ENCODE results near the gene FGFR3.

Gene FGFR3

GRCh38 chr4:1770791-1771231 lies 22.3 kb upstream of the FGFR3 start:
- no peak for DNase-seq

DNA sequence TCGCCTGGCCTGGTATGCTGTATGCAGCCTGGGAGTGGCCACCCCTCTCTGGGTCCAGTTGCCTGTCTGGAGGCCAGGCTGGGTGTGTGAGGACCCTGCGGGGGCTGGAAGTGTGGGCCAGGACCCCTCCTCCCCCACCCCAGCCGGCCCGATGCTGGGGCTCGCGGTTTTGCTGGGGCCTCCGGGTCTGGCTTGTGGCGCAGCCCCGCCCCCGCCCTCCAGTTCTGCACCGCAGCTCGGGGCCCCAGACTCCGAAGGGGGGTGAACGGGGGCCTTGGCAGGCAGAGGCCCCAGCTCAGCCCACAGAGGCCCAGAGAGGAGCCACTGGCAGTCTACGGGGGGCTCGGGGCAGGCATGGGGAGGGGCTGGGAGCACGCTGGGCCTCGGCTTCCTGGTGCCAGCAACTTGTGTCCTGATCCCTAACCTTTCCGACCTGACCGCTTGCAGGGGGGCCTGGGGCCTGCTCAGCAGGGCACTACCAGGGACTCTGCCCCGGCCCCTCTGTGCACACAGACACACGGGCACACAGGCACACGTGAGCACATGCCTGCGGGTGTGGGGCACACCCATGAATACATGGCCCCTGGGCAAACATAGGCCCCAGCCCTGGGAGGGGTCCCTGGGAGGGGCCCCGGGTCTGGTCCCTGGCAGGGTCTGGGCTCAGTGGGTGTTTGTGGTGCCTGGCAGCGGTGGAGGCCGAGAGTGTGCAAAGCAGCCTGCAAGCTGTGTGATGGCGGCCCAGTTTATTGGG lies 21.4 kb upstream of the FGFR3 start:
- no peak for DNase-seq

DNA sequence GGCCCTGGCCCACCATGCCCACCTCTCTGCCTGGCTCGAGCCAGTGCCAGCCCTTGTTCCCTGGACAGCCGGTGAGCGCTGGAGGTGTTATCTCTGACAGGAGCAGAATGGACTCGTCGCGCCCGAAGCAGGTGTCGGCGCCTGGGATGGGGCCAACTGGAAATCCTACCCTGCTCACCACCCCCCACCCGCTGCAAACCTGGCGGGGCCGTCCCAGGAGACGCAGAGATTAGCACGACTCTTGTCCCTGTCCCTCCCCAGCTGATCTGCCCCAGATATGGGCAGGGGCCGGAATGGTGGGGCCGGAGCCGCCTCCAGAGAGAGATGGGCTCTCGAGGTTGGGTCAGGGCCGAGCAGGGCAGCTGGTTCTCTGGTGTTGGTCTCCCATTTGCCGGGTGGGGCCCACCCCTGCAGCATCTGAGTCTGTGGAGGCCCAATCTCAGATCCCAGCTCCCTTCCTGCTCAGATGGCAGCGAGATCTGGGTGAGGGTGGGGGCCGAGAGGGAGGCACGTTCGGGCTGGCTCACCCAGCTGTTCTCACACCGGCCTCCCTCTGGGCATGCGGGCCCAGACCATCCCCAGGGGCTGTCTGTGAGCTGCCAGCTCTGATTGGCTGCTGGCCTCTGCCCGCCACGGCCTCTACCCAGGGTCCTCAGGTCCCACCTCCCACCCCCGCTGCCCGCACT lies 20.1 kb upstream of the FGFR3 start:
- DNase-seq, result no peak

GRCh38 chr4:1773754-1774153 lies 19.3 kb upstream of the FGFR3 start:
- no peak for DNase-seq

DNA sequence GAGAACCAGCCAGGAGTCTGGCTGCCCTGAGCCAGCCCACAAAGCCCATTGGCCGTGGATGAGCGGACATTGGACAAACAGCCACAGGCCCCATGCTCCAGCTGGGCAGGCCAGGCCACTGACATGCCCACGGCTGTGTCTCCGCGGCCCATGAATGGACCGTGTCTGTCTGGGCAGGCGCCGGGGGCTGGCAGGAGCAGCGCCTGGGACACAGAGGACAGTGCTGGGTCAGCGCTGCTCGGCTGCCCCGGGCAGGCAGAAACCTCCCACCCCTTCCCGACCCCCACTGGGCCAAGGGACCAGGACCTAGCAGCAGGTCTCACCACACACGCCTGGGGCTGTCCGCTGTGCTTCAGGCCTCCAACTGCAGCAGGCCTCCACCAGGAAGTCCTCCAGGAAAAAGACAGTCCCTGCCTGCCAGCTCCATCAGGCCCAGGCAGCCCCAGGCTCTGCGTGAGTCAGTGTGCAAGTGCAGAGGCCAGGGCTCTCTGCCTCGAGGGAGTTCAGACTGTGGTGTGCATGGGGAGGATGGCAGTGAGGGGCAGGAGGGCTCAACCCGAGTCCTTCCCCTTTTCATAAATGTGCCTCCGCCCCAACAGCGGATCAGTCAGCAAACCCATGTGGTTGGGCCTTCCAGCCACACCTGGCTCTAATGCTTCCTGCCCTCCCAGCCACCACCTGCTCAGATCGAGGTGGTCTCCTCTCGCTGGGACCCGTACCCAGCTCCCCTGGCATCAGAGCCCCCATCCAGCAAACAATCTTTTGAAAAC lies 17.2 kb upstream of the FGFR3 start:
- DNase-seq, result no peak

- DNase-seq, result no peak
These were observed 16.5 kb upstream of the FGFR3 start for GRCh38 chr4:1776521-1777161.

DNA sequence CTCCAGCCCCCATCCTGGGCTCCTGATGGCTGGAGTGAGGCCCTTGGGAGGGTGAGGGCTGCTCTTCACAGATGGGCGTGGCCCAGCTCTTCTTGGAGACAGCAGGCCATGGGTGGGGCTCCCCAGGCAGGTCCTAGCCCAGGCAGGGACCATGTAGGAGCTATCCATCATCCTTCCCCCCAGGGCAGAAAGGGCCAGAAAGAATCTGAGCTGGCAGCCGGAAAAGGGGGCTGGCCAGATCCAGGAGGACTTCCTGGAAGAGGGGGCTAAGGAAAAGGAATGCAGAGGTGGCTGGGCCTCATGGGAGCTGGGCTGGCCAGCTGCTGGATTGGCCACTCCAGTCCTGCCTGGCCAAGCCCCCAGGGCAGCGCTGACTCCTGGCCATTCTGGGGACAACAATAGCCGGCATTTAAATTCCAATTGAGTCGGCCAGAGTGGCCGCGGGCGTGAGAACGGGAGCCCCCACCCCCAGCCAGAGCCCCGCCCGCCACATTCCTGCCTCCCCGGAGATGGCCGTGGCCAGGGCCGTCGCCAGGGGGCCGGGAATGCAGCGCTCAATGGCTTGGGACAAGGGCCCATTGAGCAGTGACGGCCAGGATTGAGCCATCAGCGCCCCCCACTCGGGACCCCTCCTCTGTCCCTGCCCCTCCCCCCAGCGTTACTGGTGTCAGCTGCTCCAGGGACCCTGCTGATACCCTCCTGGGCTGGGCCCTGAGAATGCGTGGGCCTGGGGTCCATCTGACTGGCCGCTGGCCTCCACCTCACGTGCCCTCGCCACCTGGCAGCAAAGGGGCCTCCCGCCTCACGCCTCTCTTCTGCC lies 15.1 kb upstream of the FGFR3 start:
- no peak for DNase-seq

DNA sequence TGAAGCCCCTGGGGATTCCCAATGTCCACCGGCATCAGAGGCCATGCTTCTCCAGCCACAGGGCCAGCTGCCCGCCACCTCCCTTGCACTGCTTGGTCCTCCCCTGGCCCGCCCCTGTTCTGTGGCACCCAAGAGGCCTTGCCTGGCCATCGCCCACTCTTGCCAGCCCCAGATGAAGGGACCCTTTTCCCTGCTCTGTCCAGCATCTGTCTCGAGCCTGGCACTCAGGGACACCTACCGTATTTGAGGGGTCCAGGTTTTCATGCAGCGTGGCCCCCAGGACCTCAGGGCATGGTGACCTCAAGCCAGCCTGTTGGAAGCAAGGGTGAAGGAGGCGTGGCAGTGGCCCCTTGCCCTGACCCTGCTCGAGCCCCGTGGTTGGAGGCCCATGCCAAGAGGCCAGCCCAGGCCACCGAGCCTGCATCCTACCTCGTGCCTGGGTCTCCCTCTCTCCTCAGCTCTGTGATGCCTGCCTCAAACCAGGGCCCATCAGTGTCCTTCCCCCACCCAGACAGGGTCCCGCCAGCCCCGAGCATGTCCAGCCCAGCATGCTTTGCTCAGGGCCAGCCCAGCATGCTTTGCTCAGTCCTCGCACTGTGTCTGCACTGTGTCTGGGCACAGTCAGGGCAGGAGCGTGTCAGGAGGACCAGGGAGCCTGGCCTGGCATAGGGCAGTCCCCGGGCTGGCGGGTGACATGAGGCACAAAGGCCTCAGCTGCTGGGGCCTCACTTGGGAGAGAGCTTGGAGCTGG lies 14.3 kb upstream of the FGFR3 start:
- no peak for DNase-seq

GRCh38 chr4:1779588-1780382 lies 13.3 kb upstream of the FGFR3 start:
- DNase-seq, result no peak

DNA sequence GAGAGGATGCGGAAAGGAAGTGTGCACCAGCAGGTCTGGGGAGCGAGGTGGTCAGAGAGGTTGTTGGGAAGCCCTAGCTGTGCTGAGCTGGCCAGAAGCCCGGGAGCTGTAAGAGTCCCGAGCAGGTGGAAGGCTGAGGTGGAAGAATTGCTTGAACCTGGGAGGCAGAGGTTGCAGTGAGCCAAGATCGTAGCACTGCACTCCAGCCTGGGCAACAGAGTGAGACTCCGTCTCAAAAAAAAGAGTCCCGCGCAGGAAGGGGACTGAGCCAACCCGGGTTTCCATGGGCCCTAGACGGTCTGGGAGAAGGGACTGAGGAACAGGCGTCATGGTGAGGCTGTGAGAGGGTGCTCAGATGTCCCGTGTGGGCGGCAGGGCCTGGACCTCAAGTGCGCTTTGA lies 12.7 kb upstream of the FGFR3 start:
- DNase-seq, result no peak

- no peak for DNase-seq
These were observed 10.1 kb upstream of the FGFR3 start for GRCh38 chr4:1783015-1783414.

GRCh38 chr4:1783970-1784369 lies 9.1 kb upstream of the FGFR3 start:
- no peak for DNase-seq

DNA sequence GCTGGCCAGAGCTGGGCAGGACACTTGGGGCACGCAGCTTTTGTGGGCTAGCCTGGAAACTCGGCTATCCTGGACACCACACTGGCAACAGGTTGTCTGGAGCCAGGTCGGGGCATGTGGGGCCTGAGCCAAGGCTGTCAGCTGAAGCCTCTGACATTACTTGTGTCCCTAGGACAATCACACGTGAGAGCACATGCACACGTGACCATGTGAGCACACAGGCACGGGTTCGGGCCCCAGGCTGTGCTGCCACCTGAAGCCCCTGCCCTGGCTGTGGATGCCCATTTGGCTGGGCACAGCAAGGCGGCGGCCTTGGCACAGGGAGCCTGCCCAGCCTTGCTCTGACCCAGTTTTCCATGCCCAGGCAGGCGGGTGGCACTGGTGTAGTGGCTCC lies 8.7 kb upstream of the FGFR3 start:
- DNase-seq, result no peak

GRCh38 chr4:1784789-1785591 lies 8.1 kb upstream of the FGFR3 start:
- DNase-seq, result no peak

DNA sequence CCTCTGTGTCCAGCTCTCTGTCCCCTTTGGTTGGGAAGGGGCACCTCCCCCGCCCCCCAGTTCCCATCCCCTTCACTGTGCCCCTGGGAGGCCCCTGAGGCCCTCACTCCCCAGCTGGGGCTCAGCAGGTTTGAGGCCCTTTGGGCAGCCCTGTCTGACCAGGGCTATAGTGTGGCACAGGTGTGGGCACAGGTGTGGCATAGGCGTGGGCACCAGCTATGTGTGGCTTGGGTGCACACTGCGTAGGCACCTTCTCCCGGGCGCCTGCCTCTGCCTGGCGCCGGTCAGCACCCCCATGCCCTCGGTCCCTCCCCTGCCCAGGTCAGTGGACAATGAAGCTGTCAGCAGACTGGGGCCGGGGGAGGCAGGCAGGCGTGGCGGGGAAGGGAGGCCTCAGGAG lies 7.5 kb upstream of the FGFR3 start:
- DNase-seq, result no peak

- DNase-seq, result no peak
These were observed 6.3 kb upstream of the FGFR3 start for GRCh38 chr4:1786544-1787362.

- DNase-seq, result peak; percentile 59
These were observed 5.5 kb upstream of the FGFR3 start for GRCh38 chr4:1787411-1788077.

- DNase-seq, result peak; percentile 53
These were observed 4.7 kb upstream of the FGFR3 start for GRCh38 chr4:1788254-1788973.

Measured in femur (tissue), 1 donor.